ENCODE data around the gene CDKN2AIPNL.
A peak's percentile ranks its signal among the peaks of the same experiment; 100 is the strongest.

Gene CDKN2AIPNL, protein sequence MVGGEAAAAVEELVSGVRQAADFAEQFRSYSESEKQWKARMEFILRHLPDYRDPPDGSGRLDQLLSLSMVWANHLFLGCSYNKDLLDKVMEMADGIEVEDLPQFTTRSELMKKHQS

DNA sequence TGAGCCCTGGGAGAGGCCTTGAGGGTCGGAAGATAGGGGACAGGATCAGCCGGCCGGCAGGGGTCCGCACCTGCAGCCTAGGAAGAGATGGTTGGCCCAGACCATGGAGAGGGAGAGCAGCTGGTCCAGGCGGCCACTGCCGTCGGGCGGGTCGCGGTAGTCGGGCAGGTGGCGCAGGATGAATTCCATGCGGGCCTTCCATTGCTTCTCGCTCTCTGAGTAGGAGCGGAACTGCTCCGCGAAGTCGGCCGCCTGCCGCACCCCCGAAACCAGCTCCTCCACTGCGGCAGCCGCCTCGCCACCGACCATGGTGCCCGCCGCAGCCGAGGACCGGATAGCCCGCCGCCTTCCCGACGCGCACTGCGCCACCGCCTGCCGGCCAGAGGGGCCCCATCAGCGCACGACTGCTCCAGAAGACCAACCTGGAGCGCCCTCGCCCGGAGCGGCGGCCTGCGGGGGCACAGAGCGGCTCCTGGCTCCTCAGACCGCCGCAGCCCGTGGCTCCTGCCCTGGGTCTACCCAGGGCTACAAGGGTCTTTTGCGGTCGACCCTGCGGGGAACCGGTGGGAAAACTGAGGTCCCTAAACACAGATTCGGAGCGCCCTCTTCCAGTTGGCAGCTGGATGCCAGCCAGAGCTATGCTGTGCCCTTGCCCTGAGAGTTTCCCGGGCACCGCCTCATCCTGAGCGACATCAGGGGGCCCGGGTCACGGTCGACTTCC is at the start of gene CDKN2AIPNL:
Gene CDKN2AIPNL (minus strand): TSS at position 336 of the 721 bp plus-strand sequence. CDS start 27 bp downstream, at position 309.
- TF ChIP-seq, protein P1, sequence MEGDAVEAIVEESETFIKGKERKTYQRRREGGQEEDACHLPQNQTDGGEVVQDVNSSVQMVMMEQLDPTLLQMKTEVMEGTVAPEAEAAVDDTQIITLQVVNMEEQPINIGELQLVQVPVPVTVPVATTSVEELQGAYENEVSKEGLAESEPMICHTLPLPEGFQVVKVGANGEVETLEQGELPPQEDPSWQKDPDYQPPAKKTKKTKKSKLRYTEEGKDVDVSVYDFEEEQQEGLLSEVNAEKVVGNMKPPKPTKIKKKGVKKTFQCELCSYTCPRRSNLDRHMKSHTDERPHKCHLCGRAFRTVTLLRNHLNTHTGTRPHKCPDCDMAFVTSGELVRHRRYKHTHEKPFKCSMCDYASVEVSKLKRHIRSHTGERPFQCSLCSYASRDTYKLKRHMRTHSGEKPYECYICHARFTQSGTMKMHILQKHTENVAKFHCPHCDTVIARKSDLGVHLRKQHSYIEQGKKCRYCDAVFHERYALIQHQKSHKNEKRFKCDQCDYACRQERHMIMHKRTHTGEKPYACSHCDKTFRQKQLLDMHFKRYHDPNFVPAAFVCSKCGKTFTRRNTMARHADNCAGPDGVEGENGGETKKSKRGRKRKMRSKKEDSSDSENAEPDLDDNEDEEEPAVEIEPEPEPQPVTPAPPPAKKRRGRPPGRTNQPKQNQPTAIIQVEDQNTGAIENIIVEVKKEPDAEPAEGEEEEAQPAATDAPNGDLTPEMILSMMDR (IDR thresholded peaks at IDR 0.05; ENCODE audit: borderline replicate concordance, control extremely low read depth, extremely low read depth, insufficient read depth, missing control alignments), result peak; percentile 93
- DNase-seq (ENCODE audit: low spot score), result peak; percentile 97
- in situ Hi-C loops (cut with MboI; ENCODE audit: low sequenced_read_pairs, unreplicated experiment), result no loop called here

DNA sequence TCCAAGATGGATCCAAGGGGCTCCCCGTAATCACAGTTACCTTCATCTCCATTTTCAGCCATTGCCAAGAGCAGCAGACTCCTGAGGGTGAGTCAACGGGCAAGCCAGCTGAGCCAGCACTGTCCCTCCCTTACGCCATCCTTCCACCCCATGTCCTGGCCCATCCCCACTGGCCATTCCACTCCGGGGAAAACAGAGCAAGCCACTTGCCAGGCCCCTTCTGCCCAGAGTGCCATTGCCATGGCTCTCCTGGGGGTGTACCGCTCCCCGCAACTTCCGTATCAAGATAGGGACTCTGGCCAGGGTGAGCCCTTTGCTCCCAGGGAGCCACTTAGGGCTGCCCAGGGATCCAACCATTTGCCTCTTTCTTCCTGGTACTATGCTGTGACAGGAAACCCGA is 48.9 kb upstream of the CDKN2AIPNL start:
- in situ Hi-C loops (cut with MboI; ENCODE audit: low sequenced_read_pairs, unreplicated experiment), result no loop called here
- TF ChIP-seq, protein P1 (IDR thresholded peaks at IDR 0.05; ENCODE audit: borderline replicate concordance, control extremely low read depth, extremely low read depth, insufficient read depth, missing control alignments), result no peak
- DNase-seq (ENCODE audit: low spot score), result no peak

DNA sequence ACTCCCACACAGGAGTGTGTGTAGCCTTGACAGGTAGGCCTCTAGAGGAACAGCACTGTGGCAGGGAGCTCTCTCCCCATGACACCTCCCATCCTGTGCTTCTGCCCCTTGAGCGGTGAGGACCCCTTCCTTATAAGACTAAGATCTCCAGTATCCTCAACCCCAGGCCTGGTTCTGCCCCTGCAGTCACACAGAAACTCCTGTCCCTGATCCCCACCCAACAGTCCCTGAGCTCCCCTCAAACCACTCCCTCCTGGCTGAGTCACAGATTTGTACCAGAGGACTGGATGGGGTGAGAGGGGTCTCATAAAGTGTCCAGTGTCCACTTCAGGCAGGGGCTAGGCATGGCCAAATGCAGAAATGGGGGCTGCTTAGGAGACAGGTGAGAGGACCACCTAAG is 47.8 kb upstream of the CDKN2AIPNL start:
- in situ Hi-C loops (cut with MboI; ENCODE audit: low sequenced_read_pairs, unreplicated experiment), result no loop called here
- no peak for DNase-seq (ENCODE audit: low spot score)
- TF ChIP-seq, protein P1 (IDR thresholded peaks at IDR 0.05; ENCODE audit: borderline replicate concordance, control extremely low read depth, extremely low read depth, insufficient read depth, missing control alignments), result no peak

DNA sequence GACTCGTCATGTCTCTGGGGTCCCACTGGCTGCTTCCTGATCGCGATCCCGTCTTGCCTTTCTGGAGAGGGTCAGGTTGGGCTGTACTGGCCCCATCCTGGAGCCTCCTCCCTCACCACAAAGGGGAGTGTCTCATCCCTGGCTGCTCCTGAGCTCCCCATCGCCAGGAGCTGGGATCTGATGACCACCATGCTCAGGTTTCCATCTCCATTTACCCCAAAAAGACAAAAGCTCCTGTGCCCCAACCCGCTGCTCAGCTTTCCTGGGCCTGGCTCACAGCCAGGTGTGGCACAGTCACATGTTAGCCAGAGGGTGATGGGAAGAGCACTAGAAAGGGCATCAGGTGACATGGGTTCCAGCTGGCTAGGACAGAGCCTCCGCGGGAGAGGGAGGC is 47.3 kb upstream of the CDKN2AIPNL start:
- TF ChIP-seq, protein P1 (IDR thresholded peaks at IDR 0.05; ENCODE audit: borderline replicate concordance, control extremely low read depth, extremely low read depth, insufficient read depth, missing control alignments), result no peak
- in situ Hi-C loops (cut with MboI; ENCODE audit: low sequenced_read_pairs, unreplicated experiment), result no loop called here
- no peak for DNase-seq (ENCODE audit: low spot score)

DNA sequence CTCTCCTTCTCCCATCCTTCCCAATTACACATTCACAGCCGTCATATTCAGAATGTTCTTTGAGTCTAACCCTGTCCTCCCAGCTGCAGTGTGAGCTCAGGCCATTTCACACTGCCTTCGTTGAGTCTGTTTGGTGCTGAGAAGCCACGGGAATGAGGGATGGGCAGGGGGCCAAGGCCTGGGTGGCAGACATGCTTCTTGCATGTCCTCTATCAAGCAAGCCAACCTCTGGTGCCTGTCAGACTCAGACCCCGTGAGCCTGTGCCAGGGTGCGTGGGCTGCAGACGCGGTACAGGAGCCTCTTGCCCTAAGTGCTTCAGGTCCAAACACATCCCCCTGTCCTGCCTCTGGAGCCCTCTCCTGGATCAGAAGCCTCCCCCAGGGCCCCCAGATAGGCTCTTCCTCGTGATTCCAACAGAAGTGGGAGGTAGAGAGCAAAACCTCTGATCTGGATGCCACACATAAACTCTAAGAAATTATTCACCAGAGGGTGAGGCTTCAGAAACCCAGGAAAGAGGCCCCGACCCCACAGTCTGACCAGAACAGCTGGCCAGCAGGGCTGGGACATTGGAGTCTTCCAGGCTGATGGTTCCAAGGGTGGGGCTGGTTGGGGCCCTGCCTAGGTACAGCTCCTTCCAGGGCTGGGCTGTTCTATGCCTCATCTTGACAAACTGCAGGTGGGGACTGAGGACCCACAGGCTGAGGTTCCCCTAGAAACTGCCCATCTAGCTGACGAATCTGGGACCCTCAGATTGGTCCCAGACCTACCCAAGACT is 46.7 kb upstream of the CDKN2AIPNL start:
- no peak for DNase-seq (ENCODE audit: low spot score)
- TF ChIP-seq, protein P1 (IDR thresholded peaks at IDR 0.05; ENCODE audit: borderline replicate concordance, control extremely low read depth, extremely low read depth, insufficient read depth, missing control alignments), result no peak
- in situ Hi-C loops (cut with MboI; ENCODE audit: low sequenced_read_pairs, unreplicated experiment), result no loop called here

DNA sequence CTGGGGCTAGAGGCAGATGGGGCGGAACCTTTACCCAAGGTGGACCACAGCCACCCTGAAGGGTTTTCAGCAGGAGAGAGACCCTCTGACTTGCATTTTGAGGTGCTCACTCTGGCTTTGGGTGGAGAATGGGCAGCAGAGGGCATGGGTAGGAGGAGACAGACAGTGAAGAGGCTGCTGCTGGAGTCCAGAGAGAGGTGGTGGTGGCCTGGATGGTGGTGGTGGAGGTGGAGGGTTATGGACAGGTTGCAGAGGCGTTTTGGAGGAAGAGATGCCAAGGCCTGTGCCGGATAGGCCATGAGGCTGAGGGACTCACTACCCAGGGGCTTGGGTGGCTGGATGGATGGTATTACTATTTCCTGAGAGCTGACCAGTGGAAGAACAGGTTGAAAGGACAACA is 46.1 kb upstream of the CDKN2AIPNL start:
- TF ChIP-seq, protein P1 (IDR thresholded peaks at IDR 0.05; ENCODE audit: borderline replicate concordance, control extremely low read depth, extremely low read depth, insufficient read depth, missing control alignments), result no peak
- in situ Hi-C loops (cut with MboI; ENCODE audit: low sequenced_read_pairs, unreplicated experiment), result no loop called here
- DNase-seq (ENCODE audit: low spot score), result no peak

Measured in GM13976 (cell line).